CD4-positive, CD25-positive, alpha-beta regulatory T cell (primary cell): ENCODE results near the gene STXBP1. TPM values are rescaled to one million over a fixed set of nuclear protein-coding genes. Genes with fewer than 3 reads are reported as not detected.

Source experiments
- ATAC-seq, 2 donors: fragments of 150-1000 bp; cut with Tn5 transposase; one replicate each; pipeline ENCODE4 v1.10.0; 2021; ENCODE audit warnings: low read depth in 2 of 2, moderate number of reproducible peaks in 2 of 2, moderate library complexity in 1 of 2
- DNase-seq, 3 donors: peaks; one replicate each; pipeline versions ENCODE4 v3.0.0 to v3.0.0-alpha.2; 2012 to 2022; ENCODE audit warnings: mixed read lengths in 1 of 3
- H3K27ac ChIP-seq: one replicate; pipeline ENCODE4 v1.7.0; 2013; ENCODE audit warnings: mild to moderate bottlenecking, low read length; ENCODE audit not compliant: insufficient read depth, poor library complexity, severe bottlenecking
- H3K27me3 ChIP-seq: one replicate; pipeline ENCODE4 v1.7.0; 2013; ENCODE audit warnings: low read length; ENCODE audit not compliant: control insufficient read depth, insufficient read depth
- H3K36me3 ChIP-seq: one replicate; pipeline ENCODE4 v1.7.0; 2013; ENCODE audit warnings: mild to moderate bottlenecking, low read length, moderate library complexity; ENCODE audit not compliant: control insufficient read depth, insufficient read depth
- H3K4me1 ChIP-seq: 2 replicates; pipeline ENCODE4 v1.7.0; 2013; ENCODE audit warnings: mild to moderate bottlenecking, low read length; ENCODE audit not compliant: insufficient read depth, control insufficient read depth, poor library complexity, severe bottlenecking
- H3K4me3 ChIP-seq: one replicate; pipeline ENCODE4 v1.7.0; 2013; ENCODE audit warnings: low read depth, mild to moderate bottlenecking, low read length, moderate library complexity
- H3K9me3 ChIP-seq, 2 experiments: 1 replicate in 1 of 2; 2 replicates in 1 of 2; pipeline ENCODE4 v1.7.0; 2013; ENCODE audit warnings: low read length in 2 of 2, mild to moderate bottlenecking in 1 of 2, moderate library complexity in 1 of 2; ENCODE audit not compliant: control insufficient read depth in 2 of 2
- H3K27ac Mint-ChIP-seq, 3 donors: one replicate each; pipeline ENCODE4 v1.8.0; 2020 to 2022; ENCODE audit warnings: mild to moderate bottlenecking in 3 of 3, mixed read lengths in 3 of 3, moderate library complexity in 2 of 3
- H3K27me3 Mint-ChIP-seq: one replicate; pipeline ENCODE4 v1.8.0; 2022; ENCODE audit warnings: mild to moderate bottlenecking, mixed read lengths
- H3K36me3 Mint-ChIP-seq: one replicate; pipeline ENCODE4 v1.8.0; 2020; ENCODE audit warnings: mixed read lengths
- H3K4me1 Mint-ChIP-seq, 4 donors: one replicate each; pipeline ENCODE4 v1.8.0; 2020 to 2022; ENCODE audit warnings: mixed read lengths in 4 of 4, mild to moderate bottlenecking in 1 of 4
- H3K4me3 Mint-ChIP-seq, 4 donors: one replicate each; pipeline ENCODE4 v1.8.0; 2020 to 2022; ENCODE audit warnings: mild to moderate bottlenecking in 4 of 4, mixed read lengths in 4 of 4, moderate library complexity in 3 of 4
- H3K9me3 Mint-ChIP-seq, 7 donors: one replicate each; pipeline ENCODE4 v1.8.0; 2020 to 2022; ENCODE audit warnings: mixed read lengths in 7 of 7, mild to moderate bottlenecking in 3 of 7, moderate library complexity in 2 of 7
- polyA plus RNA-seq, 4 donors: library from polyadenylated mRNA; unstranded; fragments of 300-500 nt; fragmentation: Illumina TruSeq; gene quantifications; one replicate each; pipeline ENCODE4 v1.2.3, GENCODE V29; 2021
- total RNA-seq: library from RNA; stranded (reverse); gene quantifications from one replicate; pipeline ENCODE4 v1.2.3, GENCODE V29; 2022

The STXBP1 gene
- total and polyA plus RNA-seq, 5 donors from 2014 or later, result 0.07 to 1.3 (median 0.26) TPM

DNA sequence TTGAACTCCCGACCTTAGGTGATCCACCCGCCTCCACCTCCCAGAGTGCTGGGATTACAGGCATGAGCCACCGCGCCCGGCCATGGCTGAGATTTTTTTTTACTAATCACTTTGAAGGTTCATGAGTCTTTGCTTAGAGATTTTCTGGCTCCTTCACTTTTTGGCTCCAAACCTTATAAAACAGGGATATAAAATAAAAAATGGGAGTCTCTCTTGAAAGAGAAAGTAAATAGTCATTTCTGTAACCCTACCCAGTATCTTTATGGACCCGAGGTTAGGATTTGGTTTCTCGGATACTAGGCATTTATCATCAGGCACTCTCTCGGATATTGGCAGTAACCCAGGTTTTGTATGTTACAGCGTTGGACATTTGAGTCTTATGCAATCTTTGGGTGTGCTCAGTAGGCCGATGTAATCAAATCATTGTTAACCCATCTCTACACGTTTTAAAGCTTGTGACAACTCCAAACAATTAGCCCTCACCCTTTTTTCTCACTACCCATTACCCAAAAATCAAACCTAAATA is 25.3 kb downstream of the STXBP1 start:
- Histone ChIP-seq H3K36me3 (no peaks in the 10 kb centered on the region), H3K27me3 (peaks cover 3% of the 10 kb centered on the region), H3K9me3 (no peaks in the 10 kb centered on the region), H3K27ac (no peak overlapping the region), H3K4me1 (no peaks in the 10 kb centered on the region), H3K4me3 (no peak overlapping the region)
- no peak overlapping the region for H3K4me3 Mint-ChIP-seq
- H3K4me1 Mint-ChIP-seq, result peaks cover 0 to 8% (median 0%) of the 10 kb centered on the region in 4 donors
- H3K27me3 Mint-ChIP-seq, result peaks cover 21% of the 10 kb centered on the region
- no peak overlapping the region for H3K27ac Mint-ChIP-seq
- no peak for ATAC-seq
- no peaks in the 10 kb centered on the region for H3K36me3 Mint-ChIP-seq
- H3K9me3 Mint-ChIP-seq, result no peaks in the 10 kb centered on the region
- DNase-seq, result no peak

- H3K27me3 ChIP-seq, result peaks cover 9% of the 10 kb centered on the region
These were observed 28.9 kb downstream of the STXBP1 start for GRCh38 chr9:127640908-127641545.

DNA sequence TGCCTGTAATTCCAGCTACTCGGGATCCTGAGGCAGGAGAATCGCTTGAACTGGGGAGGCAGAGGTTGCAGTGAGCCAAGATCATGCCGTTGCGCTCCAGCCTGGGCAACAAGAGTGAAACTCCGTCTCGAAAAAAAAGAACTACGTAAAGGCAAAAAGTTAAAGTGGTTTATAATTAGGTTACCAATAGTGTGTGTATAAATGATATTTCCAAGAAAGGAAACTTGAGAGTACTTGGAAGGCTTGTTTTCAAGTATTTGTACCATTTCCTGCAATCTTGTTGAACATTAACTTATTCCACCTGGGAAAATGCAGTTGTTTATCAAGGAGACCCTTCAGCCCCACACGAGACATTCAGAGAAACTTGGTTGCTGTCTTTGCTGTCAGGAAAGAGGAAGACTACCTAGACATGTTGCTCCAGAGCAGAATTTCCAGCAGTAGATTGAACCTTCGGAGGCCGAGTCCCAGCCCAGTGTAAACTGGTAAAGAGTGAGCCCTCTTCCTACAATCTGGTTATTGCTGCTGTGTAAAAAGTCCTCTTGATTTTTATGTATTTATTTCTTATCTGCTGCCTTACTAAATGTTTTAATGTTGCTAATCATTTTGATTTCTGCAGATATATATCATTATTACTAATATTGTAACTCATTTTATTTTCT is 30.1 kb downstream of the STXBP1 start:
- Histone ChIP-seq H3K4me1 (no peaks in the 10 kb centered on the region), H3K36me3 (no peaks in the 10 kb centered on the region), H3K27me3 (peaks cover 10% of the 10 kb centered on the region), H3K27ac (no peak overlapping the region), H3K4me3 (no peak overlapping the region), H3K9me3 (no peaks in the 10 kb centered on the region)
- no peak for DNase-seq
- Mint-ChIP-seq H3K27ac (no peak overlapping the region), H3K4me3 (no peak overlapping the region), H3K36me3 (no peaks in the 10 kb centered on the region), H3K9me3 (no peaks in the 10 kb centered on the region), H3K27me3 (peaks cover 23% of the 10 kb centered on the region), H3K4me1 (no peaks in the 10 kb centered on the region)
- no peak for ATAC-seq

More at GRCh38 chr9:127640908-127641545, 28.9 kb downstream of the STXBP1 start:
- no peak for DNase-seq
- no peak overlapping the region for H3K4me3 ChIP-seq
- no peaks in the 10 kb centered on the region for H3K36me3 ChIP-seq
- no peak overlapping the region for H3K27ac ChIP-seq
- H3K4me3 Mint-ChIP-seq, result no peak overlapping the region
- H3K9me3 ChIP-seq, result no peaks in the 10 kb centered on the region
- no peak overlapping the region for H3K27ac Mint-ChIP-seq
- H3K27me3 Mint-ChIP-seq, result peaks cover 28% of the 10 kb centered on the region
- no peak for ATAC-seq
- H3K9me3 Mint-ChIP-seq, result no peaks in the 10 kb centered on the region
- H3K4me1 ChIP-seq, result no peaks in the 10 kb centered on the region
- no peaks in the 10 kb centered on the region for H3K4me1 Mint-ChIP-seq
- H3K36me3 Mint-ChIP-seq, result no peaks in the 10 kb centered on the region

- H3K36me3 Mint-ChIP-seq, result no peaks in the 10 kb centered on the region
- Histone ChIP-seq H3K27ac (no peak overlapping the region), H3K4me3 (no peak overlapping the region), H3K27me3 (peaks cover 12% of the 10 kb centered on the region), H3K9me3 (no peaks in the 10 kb centered on the region), H3K4me1 (no peaks in the 10 kb centered on the region), H3K36me3 (no peaks in the 10 kb centered on the region)
- H3K27me3 Mint-ChIP-seq, result peaks cover 23% of the 10 kb centered on the region
- H3K9me3 Mint-ChIP-seq, result no peaks in the 10 kb centered on the region
- ATAC-seq (no peak), DNase-seq (no peak)
- no peak overlapping the region for H3K27ac Mint-ChIP-seq
- no peak overlapping the region for H3K4me3 Mint-ChIP-seq
- H3K4me1 Mint-ChIP-seq, result no peaks in the 10 kb centered on the region
These were observed 32.2 kb downstream of the STXBP1 start for GRCh38 chr9:127644146-127644827.

DNA sequence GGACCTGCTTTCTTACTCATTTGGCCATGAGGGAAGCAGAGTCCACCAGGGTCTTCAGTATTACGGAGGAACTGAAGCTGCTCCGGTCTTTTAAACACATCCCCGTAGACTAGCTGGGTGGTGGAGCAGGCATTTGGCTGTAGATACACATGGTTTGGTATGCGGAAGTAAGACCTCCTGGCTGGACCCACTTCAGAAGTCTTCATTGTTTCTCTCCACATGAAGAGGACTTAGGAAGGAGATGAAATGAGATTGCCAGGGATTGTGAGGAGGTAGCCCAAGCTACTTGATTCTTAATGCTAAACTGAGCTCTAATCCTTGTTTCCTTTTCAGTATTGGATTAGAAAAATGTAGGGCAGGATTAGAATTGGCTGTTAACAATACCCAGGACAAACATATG is 32.9 kb downstream of the STXBP1 start:
- no peak overlapping the region for H3K4me3 Mint-ChIP-seq
- H3K27me3 Mint-ChIP-seq, result peaks cover 28% of the 10 kb centered on the region
- DNase-seq, result no peak
- H3K36me3 Mint-ChIP-seq, result no peaks in the 10 kb centered on the region
- H3K27ac ChIP-seq, result no peak overlapping the region
- H3K4me1 ChIP-seq, result no peaks in the 10 kb centered on the region
- no peaks in the 10 kb centered on the region for H3K4me1 Mint-ChIP-seq
- no peaks in the 10 kb centered on the region for H3K9me3 ChIP-seq
- H3K27me3 ChIP-seq, result peaks cover 12% of the 10 kb centered on the region
- no peaks in the 10 kb centered on the region for H3K36me3 ChIP-seq
- no peaks in the 10 kb centered on the region for H3K9me3 Mint-ChIP-seq
- no peak overlapping the region for H3K27ac Mint-ChIP-seq
- no peak for ATAC-seq
- H3K4me3 ChIP-seq, result no peak overlapping the region

DNA sequence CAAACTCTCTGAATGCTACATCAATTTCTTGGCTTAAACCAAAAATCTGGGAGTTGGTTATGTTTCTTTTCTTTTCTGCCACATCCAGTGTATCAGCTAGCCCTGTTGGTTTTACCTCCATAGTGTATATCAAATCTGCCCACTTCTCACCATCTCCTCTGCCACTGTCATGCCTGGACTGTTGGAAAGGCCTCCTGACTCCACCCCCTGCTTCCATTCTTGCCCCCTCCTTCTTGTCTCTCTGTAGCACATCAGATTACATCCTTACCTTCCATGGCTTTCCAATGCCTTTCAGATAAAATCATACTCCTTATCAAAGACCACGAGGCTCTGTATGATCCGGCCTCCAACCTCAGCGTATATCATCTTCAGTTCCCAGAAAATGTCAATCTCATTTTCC is 35.4 kb downstream of the STXBP1 start:
- no peaks in the 10 kb centered on the region for H3K4me1 ChIP-seq
- DNase-seq, result no peak
- Mint-ChIP-seq H3K4me1 (no peaks in the 10 kb centered on the region), H3K27ac (no peak overlapping the region), H3K4me3 (no peak overlapping the region), H3K9me3 (no peaks in the 10 kb centered on the region), H3K27me3 (peaks cover 16% of the 10 kb centered on the region), H3K36me3 (no peaks in the 10 kb centered on the region)
- ATAC-seq, result no peak
- H3K4me3 ChIP-seq, result no peak overlapping the region
- no peaks in the 10 kb centered on the region for H3K36me3 ChIP-seq
- H3K27me3 ChIP-seq, result peaks cover 9% of the 10 kb centered on the region
- H3K27ac ChIP-seq, result no peak overlapping the region
- no peaks in the 10 kb centered on the region for H3K9me3 ChIP-seq

DNA sequence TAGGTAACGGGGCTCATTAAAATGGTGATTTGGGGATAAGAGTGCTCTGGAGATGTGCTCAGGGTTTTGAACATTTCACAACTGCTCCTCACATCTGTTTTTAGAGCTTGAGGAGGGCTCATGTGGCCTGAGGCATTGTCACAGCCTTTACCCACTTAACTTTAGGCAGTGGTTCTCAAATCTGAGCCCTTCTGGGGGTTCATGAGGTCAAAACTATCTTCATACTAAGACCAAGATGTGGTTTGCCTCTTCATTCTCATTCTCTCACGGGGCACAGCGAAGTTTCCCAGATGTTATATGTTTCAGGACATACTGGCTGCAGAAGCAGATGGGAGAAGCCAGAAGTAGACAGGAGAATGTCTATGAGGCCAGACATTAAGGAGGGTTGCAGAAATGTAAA is 38.4 kb downstream of the STXBP1 start:
- H3K27me3 Mint-ChIP-seq, result peaks cover 9% of the 10 kb centered on the region
- no peaks in the 10 kb centered on the region for H3K9me3 Mint-ChIP-seq
- Histone ChIP-seq H3K36me3 (no peaks in the 10 kb centered on the region), H3K9me3 (no peaks in the 10 kb centered on the region), H3K27ac (no peak overlapping the region), H3K4me3 (no peak overlapping the region), H3K27me3 (peaks cover 3% of the 10 kb centered on the region), H3K4me1 (no peaks in the 10 kb centered on the region)
- ATAC-seq, result no peak
- no peak overlapping the region for H3K27ac Mint-ChIP-seq
- H3K36me3 Mint-ChIP-seq, result no peaks in the 10 kb centered on the region
- DNase-seq, result no peak
- no peaks in the 10 kb centered on the region for H3K4me1 Mint-ChIP-seq
- H3K4me3 Mint-ChIP-seq, result no peak overlapping the region
